HG02840 (cell line): ENCODE measurements around the gene SCARB1.
"Not testable (repeated sequence)": the region's sequence is repeated elsewhere in the genome, so short reads cannot be mapped to it uniquely, and the experiment has no call there.

Source experiments
- ATAC-seq: cut with Tn5 transposase; IDR thresholded peaks from one replicate; pipeline ENCODE4 v1.9.1; 2021; ENCODE audit warnings: mild to moderate bottlenecking, moderate library complexity, moderate number of reproducible peaks; ENCODE audit not compliant: unreplicated experiment, low FRiP score

The SCARB1 gene

DNA sequence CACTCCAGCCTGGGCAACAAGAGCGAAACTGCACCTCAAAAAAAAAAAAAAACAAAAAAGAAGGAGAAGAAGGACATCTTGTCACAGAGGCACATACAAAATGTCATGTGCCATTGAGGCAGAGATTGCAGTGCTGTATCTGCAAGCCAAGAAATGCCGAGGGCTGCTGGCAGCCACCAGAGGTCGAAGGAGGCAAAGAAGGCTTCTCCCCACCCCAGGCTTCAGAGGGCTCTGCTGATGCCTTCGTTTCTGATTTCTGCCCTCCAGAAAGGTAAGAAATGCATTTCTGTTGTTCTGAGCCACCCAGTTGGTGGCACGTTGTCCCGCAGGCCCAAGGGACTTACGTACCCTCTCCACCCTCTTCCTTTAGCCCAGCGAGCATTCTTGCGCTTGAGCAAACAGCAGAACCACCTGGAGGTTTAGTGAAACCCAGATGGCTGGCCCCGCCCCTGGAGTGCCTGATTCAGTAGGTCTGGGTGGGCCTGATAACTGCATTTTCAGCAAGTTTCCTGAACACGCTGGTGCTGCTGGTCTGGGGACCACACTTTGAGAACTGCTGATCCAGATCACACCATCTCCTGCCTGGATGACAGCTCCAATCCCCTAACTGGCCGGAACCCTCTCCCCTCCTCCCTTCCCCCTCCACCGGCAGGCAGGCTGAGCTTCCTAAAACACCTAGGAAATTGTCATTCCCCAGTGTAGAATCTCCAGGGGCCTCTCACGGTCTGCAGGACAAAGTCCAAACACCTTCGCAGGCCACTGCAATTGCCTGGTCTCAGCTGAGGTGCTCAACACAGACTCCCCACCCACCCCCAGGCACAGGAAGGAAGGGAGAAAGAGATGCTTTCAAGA lies 21.1 kb upstream of the SCARB1 start:
- ATAC-seq = peak; percentile 79

DNA sequence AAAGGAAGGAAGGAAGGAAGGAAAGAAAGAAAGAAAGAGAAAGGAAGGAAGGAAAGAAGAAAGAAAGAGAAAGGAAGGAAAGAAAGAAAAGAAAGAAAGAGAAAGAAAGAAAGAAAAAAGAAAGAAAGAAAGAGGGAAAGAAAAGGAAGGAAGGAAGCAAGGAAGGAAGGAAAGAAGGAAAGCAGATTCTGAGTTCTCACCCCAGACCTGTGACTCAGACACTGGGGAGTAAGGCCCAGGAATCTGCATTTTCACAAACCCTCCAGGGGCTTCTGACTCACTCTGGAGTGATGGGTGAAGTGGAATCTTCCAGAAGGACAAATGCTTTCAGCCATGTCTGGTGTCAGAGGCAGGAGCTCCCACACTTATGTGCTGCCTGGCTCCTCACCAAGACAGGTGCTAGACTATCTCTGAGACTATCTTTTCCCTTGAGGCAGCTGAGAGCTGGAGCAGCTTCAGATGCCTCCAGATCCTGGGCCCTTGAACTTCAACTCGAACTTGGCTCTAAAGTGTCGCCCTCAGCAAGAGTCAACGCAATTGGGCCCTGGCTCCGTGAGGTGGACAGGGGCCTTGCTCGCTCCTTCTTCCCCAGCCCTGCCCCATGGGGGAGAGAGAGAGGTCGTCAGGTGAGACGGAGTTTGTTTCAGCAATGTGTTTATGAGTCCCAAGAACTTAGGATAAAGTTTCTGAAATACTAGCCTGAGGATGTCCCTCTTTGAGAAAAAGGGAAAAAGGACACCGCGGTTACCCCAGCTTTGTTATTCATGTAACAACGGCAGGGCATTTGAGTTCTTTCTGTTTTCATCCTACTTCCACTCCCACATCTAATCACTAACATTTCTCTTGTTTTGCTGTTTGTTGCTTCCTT lies 19.8 kb upstream of the SCARB1 start:
- ATAC-seq = no peak

DNA sequence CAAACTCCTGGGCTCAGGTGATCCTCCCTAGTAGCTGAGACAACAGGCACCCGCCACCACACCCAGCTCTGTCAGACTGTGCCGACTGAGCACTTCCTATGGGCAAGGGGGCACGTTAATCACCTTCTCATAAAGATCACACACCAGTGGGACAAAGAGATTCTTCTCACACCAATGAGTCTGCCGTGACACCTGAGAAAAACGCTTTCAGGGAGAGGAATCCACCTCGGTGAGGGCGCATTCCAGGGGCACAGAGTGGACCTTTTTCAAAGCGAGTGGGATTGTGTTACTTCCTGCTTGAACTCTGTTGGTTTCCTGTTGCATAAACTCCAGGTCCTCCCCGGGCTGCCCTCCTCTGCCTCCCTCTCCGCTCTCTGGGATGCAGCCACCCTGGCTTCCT lies 17.5 kb upstream of the SCARB1 start:
- no peak for ATAC-seq

DNA sequence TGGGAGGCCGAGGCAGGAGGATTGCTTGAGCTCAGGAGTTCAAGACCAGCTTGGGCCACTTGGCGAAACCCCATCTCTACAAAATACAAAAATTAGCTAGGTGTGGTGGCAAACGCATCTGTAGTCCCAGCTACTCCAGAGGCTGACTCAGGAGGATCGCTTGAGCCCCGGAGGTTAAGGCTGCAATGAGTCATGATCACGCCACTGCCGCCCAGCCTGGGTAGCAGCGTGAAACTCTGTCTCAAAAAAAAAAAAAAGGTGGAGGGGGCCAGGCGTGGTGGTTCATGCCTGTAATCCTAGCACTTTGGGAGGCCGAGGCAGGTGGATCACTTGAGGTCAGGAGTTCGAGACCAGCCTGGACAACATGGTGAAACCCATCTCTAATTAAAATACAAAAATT lies 16.7 kb upstream of the SCARB1 start:
- ATAC-seq = not testable (repeated sequence)

DNA sequence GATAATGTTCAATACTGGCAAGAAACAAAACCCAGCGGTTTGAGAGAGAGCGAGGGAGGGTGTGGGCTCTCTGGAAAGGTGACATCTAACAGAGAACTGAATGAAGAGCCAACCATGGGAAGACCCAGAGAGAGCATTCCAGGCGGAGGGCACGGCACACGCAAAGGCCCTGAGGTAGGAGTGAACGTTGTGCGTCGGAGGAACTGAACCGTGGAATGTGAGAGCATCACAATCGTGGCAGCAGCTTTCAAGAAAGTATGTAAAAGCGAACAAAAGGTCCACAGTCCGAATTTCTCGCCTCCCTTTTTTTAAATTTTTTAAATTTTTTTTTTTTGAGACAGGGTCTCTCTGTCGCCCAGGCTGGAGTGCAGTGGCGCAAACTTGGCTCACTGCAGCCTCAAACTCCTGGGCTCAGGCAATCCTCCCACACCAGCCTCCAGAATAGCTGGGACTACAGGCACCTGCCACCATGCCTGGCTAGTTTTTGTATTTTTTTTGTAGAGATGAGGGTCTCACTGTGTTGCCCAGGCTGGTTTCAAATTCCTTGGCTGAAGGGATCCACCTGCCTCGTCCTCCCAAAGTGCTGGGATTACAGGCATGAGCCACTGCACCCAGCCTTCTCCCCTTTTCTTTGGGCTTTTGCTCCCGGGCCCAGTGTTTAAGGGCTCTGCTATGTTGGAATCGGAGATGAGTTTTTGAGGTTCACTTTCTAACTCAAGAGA lies 15.3 kb upstream of the SCARB1 start:
- ATAC-seq = no peak

DNA sequence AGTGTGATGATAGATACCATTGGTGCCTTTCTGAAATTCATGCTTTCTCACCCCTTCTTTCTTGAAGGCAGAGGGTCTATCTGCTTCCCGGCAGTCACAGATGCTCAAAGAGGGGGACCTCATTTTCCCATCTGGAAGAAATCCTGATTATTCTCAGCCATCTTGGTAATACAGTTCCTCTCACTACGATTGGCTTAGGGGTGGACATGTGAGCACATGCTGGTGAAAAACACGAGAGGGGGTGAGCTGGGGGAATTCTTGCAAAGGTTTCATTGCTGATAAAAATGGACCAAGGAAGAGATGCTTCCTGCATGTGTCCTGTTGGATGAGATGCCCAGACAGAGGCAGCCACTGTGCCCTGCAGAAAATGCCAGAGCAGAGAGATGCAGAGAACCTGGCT lies 13.8 kb upstream of the SCARB1 start:
- ATAC-seq = no peak

DNA sequence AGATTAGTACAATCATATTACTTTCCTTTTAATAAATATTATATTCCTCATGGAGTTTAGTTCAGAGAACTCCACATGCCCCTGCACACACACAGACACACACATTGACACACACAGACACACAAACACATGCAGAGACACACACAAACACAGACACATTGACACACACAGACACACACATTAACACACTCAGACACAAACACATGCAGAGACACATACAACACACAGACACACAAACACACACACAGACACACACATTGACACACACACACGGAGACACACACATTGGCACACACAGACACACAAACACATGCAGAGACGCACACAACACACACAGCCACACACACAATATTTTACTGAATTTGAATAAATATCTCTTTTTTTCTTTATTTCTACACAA lies 12.5 kb upstream of the SCARB1 start:
- ATAC-seq = no peak

DNA sequence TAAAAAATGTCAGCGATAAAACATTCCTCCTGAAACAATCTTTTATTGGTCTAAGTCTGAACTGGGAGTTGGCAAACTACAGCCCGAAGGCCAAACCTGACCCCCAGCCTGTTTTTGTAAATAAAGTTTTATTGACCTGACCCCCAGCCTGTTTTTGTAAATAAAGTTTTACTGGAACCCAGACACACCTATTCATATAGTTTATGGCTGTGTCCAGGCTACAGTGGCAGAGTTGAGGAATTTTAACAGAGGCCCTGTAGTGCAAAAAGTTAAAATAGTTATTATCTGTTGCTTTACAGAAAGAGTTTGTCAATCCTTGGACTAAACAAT lies 12.1 kb upstream of the SCARB1 start:
- ATAC-seq = no peak

DNA sequence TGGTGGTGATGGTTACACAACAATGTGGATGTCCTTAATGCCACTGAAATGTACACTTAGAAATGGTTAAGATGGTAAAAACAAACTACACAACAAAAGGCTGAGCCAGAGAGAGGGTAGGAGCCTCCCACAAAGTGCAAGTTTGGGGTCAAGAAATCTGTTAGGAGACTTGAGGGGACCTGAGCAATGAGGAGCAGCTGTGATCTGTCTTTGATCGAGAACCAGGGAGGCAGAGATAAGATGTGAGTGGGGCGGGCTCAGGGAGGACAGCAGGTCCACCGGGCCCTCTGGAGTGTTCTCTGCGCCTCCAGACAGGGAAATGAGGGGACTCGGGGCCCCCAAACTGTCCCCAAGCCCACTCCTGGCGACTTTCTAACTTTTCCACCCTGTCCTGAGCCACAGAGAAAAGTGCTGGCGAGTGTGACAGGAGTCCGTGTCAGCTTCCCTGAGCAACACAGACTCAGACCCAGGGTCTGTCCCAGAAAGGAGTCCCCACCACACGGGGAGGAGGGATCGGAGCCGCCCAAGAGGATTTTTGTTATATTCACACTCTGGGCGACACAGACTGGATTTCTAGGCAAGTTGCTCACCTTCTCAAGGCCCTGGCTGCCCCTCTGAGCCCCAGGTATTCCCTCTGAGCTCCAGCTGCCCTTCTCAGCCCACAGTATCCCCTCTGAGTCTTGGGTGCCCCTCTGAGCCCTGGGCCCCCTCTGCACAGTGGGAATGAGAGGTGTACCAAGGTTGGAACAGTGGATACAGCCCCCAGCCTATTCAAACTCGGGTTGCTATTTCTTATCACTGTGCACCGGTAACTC lies 11.5 kb upstream of the SCARB1 start:
- no peak for ATAC-seq

DNA sequence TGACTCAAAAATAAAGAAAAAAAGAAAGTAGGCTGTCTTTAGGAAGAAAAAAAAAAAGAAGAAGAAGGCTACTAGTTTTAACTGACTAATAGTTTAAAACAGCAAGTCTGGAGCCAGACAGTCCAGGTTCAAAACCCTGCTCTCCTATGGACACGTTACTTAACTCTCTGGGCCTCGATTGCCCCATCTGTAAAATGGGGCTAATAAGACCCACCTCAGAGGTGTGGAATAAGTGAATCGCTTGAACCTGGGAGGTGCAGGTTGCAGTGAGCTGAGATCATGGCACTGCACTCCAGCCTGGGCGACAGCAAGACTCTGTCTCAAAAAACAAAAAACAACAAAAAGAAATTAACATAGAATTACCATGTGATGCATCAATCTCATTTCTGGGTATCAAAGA lies 10.5 kb upstream of the SCARB1 start:
- ATAC-seq = no peak

DNA sequence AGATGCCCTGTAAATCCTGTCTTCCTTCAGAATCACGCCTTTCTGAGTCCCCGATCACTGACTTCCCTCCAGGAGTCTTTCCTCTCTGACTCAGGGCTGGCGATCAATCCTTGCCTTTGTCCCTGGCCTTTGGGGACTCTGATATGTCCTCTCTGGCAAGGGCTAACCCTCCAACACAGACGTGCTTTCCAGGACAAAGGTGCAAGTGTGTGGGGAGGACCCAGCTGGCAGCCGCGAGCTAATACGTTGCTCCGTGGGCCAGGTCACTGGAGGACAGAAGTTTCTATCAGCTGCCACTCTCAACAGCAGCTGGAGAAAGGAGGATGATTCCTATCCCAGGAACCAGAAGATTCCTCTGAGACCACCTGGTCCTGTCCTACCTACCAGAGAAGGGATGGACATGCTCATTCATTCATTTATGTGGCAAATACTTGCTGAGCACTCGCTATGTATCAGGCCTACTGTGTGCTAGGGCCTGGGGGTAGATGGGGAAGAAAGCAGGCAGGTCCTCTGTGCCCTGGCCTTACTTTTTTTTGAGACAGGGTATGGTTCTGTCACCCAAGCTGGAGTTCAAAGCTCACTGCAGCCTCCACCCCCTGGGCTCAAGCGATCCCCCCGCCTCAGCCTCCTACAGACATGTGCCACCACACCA lies 8.5 kb upstream of the SCARB1 start:
- ATAC-seq = no peak

DNA sequence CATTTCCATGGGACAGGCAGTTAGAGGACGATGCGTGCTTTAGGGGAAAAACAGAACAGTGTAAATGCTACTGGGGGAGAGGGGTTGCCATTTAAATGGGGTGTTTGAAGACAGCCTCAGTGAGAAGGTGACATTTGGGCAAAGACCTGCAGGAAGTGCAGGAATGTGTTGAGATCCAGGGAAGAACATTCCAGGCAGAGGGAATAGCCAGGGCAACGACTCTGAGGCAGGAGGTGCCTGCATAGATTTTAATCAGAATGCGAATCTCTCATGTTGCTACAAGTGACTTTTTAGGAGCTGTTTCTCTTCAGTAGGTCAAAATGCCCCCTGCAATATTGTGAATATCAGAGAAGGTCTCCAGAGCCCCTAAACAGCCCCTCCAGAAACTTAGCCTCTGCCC lies 7.6 kb upstream of the SCARB1 start:
- no peak for ATAC-seq

DNA sequence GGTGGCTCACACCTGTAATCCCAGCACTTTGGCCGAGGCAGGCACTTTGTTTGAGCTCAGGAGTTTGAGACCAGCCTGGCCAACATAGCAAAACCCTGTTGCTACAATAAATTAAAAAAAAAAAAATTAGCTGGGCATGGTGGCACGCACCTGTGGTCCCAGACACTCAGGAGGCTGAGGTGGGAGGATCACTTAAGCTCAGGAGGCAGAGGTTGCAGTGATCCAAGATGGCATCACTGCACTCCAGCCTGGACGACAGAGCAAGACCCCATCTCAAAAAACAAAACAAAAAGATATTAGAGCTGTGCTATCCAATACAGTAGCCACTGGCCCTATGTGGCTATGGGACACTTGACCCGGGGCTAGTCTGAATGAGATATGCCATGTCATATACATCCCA lies 6.9 kb upstream of the SCARB1 start:
- ATAC-seq = no peak

DNA sequence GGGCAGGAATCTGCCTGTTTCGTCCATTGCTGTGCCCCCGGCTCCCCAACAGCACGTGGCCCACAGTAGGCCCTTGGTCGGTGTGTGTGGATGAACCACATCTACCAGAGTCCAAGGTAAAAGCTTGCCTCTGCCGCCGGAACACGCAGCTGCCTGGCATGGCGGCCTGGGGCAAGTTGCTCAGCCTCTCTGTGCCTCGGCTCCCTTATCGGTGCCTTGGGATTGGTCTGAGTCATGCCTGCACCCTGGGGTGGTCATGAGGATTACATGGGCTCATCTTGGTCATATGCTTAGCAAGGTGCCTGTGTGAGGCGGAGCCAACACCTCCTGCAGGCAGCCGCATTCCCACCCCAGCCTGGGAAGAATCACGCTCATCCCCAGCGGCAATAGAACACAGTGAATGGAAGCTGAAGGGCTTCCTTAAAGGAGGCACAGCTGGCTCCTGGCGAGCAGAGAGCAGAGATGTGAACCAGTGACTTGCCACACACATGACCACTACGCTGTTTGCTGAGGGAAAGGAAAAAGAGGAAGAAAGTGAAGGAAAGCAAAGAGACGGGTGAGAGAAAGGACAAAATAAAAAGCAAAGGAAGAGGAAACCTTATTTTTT lies 5.5 kb upstream of the SCARB1 start:
- no peak for ATAC-seq

DNA sequence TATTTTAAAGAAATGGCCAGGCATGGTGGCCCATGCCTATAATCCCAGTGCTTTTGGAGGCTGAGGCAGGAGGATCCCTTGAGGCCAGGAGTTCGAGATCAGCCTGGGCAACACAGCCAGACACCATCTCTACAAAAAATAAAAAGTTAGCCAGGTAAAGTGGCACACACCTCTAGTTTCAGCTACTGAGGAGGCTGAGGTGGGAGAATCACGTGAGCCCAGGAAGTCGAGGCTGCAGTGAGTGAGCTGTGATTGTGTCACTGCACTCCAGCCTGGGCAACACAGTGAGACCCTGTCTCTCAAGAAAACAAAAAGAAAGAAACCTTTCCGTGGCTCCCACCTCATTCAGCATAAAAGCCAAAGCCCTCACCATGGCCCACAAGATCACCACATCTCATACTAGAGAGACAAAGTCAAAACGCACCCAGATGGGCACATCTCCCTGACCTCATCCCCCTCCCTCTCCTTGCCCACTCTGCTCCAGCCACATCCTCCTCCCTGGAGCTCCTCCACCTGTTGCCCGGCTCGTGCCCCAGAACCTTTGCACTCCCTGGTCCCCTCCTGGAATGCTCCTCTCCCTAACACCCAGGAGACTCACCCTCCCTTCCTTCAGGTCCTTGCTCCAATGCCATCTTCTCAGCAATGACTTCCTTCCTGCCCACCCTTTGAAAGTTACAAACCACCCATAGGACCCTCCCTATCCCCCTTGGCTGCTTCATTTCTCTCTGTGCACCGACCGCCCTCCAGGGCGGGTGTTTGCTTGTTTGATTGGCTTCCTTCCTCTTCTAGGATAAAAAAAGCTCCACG lies 4.8 kb upstream of the SCARB1 start:
- no peak for ATAC-seq

DNA sequence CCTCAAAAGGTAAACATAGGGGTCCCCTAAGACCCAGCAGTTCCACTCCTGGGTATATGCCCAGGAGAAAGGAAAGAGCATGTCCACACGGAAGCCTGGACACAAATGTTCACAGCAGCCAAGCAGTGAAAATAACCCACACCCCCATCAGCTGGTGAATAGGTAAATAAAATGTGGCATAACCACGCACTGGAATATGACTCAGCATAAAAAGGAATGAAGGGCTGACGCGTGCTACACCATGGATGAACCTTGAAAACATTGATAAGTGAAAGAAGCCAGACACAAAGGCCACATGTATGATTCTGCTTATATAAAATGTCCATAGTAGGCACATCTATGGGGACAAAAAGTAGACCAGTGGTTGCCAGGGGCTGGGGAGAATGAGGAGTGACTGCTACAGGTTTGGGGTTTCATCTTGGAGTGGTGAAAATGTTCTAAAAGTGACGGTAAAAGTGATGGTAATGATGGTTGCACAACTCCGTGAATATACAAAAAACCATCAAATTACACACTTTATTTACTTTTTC lies 3.8 kb upstream of the SCARB1 start:
- no peak for ATAC-seq

DNA sequence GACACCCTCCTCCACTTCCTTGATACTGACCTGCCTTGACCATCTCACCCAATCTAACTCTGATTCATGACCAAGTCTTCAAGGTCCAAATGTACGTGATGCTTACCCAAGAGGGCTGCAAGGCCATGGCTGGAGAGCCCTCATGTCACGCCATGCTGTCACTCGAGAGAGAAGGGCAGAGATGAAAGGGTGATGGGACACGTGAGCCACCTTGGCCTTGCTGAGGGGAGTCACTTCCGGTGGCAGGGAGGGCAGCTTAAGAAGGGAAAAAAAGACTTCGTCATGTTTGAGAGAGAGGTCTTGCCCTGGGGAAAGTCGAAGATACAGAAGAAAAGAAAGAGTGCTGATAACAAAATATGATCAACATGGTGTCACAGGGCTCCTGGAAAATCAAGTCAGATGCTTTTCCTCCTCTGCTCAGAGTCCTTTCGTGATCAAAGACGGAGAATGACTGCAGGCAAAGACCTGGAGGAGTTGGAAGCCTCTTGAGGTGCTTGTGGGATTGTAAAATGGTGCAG lies 3.3 kb upstream of the SCARB1 start:
- ATAC-seq = no peak

DNA sequence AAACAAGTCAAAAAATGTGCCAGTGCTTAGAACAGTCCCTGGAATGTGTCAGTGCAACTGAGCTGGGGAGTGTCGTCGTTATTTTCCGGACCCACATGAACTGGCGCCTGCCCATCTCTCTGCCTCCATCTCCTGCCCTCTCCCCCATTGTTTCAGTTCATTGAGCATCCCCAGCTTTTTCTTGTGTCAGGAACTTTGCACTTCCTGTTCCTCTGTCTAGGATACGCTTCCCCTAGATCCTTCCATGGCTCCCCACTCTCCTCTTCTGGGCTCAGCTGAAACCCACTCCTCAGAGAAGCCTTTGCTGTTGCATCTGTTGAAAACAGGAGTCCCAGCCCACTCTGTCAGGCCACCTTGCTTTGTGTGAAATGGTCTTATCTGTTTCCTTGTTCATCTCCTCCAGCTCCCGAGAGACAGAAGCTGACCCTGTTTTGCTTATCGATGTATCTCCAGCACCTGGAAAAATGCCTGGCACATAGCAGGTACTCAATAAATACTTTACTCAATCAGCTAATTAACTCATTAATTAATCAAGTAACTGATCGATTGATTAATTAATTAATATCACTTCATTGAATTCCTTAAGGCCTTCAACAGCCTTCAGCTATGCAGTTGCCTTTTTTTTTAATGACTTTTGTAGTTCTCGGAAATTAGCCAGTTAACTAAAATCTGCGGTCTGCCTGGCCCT lies 2.7 kb upstream of the SCARB1 start:
- no peak for ATAC-seq
